ENCODE measurements around the gene SPEF1.

Gene SPEF1

DNA sequence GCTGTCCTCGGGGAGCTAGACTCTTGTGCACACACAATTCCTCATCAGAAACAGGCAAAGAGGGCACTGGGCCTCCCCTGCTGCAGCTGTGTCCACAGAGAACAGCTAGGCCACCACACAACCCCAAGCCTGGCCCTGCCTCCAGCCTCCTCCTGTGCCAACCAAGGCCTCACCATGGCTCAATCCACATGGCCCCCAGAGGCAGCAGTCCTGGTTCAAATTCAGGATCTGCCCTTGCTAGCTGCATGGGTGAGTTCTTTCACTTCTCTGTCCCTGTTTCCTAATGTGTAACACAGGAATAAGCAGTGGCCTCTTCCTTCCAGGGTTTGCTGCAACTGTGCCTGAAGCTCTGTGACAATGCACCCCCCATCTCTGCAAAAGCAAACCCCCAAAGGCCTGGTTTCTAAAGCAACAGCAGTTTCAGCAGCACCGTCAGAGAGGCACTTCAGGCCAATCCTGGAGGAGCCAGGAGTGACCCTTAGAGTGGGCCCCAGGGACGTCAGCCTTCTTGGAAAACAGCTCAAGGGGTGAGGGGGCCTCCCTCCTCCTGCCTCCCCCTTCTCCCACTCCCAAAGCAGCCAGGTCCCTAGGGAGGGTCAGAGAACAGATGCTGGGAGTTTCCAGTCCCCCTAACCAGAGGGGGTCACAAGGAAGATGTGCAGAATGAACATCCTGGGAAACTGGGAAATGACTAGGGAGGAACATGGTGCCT is 15.9 kb downstream of the SPEF1 start:
- no peak for DNase-seq (ENCODE audit: low spot score)

DNA sequence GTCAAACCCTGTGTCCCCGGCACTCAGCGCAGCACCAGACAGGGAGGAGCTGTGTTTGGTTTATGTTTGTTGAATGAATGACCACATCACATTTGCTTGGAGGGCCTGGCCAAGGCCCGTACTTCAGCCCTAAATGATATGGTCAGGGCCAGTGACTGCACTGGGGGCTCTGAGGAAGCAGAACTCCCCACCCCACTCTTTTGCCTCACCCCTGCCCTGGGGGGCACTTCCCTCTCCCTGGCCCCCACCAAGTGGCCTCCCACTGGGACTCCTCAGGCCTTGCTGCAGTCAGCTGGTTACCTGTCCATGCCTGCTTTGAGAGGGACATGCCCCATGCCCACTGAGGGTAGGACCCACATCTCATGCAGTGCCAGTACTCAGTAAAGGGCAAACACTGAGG is 16.6 kb downstream of the SPEF1 start:
- no peak for DNase-seq (ENCODE audit: low spot score)

DNA sequence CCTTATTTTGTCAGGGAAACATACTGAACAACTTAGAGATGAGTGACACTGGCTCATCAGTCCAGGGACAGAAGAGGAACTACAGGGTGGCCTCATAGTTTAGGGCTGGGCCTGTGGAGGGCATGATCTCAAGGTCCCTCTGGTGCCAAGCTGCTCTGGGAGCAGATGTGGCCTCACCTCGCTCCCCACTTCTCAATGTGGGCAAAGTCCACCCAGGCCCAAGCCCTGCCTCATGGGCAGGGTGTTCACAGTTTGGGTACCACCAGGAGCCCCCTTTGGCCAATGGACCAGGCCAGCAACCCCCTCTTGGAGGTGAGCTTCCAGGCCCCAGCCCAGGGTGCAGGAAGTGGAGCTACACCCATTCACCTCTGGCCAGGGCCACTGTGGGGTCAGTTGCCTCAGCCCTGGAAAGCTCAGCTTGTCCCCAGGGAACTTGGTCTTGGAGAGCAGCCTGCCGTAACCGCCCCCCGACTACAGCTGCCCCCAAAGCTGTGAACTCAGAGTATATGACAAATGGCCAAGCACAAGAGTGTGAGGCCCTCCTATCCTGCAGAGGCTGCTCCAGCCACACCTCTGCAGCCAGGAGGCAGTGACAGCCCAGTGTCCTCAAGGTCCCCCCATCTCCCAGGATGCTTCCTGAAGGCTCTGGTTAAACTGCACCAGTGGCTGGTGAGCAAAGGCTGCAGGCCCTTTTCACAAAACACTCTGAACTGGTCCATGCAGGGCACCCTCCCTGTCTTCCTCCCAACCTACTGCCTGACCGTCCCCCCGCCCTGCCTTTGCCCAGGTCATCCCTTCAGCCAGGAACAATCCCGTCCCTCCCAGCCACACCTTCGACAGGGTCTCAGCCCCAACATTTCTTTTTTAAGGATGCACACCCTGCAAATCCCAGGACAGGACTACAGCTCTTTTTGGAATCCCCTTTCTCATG is 17.3 kb downstream of the SPEF1 start:
- no peak for DNase-seq (ENCODE audit: low spot score)

DNA sequence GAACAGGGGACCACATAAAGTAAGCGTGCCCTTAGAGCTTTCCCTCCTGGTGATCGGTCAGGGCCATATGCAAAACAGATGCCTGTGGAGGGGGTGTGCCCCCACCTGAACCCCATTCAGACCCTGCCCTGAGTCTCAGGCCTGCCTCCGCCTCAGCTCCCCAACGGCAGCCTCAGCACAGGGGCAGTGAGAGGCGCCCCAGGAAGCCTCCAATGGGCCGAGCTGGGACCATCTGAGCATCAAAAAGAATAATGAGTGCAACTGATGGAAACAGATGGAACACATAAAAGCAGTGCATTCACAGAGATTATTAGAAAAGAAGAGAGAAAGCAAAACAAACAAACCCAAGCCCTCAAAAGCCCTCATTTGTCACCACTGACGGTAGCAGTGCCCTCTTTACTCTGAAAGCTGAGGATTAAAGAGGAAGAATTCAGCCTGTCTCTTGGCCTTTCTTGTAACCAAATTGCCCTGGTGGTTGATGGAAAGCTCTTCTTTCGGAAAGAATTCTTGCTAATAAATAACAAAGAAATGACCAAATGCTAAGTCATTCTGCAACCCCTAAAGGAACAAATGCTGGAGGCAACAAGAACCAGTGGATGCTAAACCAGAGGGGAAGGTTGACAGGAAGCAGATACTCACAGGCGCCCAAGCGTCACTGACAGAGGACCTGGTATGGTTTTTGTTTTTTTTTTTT is 20.4 kb downstream of the SPEF1 start:
- no peak for DNase-seq (ENCODE audit: low spot score)

DNA sequence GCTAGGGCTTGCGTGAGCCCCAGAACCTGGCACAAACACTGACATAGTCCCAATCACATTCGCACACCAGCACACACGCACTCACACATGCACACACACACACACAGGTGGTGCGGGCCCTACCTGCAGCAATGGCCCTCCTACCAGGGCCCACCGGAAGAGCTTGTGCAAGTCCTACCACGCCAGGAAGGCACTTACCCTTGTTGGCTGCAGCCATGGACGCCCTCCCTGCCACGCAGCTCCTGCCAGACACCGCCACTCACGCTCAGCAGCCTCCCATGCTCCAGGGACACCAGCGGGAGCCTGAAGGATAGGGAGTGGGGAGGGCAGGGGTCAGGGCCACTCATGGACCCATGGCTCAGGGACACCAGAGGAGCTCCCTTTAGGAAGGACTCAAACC is 21.4 kb downstream of the SPEF1 start:
- no peak for DNase-seq (ENCODE audit: low spot score)

DNA sequence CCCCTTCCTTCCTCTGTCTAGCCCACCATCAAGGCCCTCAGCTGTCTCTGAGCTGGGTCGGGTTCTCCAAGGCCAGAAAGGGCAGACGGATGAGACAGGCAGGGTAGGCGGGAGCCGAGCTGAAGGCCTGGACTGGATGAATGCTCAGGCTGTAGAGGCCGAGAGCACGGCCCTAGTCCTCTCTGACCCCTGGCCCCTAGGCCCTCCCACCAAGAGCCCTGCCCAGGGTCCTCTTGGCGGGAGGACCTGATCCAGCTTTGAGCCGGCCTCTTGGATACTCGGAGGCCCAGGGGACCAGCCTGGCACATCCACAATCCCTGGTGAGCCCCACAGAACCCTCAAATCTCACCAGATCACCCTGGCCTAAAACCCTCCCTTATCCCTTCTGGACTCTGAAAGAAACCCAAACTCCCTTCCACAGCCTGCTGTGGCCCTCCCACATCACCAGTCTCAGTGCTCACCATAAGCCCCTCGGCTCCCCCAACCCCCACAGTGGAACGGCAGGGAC is 21.9 kb downstream of the SPEF1 start:
- no peak for DNase-seq (ENCODE audit: low spot score)

DNA sequence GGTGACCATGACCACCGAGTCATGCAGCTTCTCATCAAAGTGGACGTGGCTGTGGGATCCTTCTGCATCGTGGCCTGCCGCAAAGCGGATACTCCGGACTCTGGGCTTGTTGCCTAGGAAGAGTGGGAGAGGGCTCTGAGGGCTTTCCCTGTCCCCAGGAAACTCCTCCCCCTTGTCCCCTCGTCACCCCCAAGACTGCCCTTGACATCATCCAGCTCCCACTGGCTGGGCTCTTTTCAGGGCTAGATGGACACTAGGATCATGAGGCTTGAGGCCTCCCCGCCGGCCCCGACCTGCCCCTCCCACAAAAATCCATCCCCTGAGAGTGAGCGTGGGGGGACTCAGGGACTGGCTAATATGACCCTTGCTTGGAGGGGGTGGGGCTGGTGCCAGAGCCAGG is 22.7 kb downstream of the SPEF1 start:
- no peak for DNase-seq (ENCODE audit: low spot score)

DNA sequence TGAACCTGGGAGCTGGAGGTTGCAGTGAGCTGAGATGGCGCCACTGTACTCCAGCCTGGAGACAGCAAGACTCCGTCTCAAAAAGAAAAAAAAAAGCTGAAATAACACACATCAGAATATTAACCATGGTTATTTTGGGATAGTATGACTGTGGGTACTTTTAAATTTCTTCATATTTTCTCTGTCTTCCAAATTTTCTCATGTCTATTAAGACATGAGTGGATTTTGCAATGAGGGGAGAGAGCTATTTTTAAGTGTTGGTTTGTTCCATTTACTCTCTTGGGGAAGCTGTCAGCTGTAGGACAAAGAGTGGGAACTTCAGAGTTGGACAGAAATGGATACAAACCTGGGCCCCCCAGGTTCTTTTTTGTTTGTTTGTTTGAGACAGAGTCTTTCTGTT is 24.0 kb downstream of the SPEF1 start:
- DNase-seq (ENCODE audit: low spot score) = no peak

DNA sequence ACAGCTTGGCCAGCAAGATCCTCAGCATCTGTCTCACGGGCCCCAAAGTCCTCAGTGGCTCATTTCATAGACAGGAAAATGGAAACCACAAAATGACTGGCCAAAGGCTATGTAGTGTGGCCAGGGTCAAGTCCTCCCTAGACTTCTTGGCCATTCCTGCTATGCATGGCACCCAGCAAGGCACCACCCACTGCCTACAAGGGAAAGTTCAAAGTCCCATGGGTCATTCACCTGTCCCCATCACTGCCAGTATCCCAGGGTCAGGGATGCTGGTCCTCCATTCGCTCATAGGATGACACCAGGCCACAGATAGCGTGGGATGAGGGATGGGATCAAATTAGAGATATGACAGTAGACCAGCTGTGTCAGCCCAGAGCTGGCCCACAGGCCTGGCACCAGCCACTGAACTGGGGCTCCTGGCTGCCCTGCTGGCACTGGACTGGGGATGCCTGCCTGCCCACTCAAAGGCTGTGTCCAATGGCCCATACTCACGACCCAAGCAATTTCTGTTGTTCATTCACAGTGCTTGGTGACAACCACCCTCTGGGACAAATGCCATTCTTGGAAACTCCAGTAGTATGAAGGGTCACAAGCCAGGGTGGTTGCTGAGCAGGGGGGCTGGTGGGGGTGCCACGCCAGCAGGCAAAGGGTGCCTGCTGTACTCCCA is 25.3 kb downstream of the SPEF1 start:
- DNase-seq (ENCODE audit: low spot score) = no peak

DNA sequence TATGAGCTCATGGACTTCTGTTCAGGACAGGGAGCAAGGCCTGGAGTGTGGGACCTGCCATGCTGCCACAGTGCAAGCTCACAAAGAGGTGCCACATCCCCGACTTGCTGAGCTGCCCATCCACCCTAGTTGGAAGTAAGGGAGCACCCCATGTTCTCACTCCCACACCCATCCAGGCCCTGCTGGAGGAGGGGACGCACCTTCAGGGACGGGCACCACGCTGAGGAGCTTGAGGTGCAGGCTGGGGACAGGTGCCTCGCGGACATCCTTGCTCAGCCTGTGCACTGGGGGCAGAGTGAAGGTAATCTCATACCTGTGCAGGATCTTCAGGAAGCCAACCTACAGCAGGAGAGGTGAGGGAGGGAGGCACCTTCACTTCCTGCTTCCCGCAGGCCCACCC is 26.0 kb downstream of the SPEF1 start:
- no peak for DNase-seq (ENCODE audit: low spot score)

DNA sequence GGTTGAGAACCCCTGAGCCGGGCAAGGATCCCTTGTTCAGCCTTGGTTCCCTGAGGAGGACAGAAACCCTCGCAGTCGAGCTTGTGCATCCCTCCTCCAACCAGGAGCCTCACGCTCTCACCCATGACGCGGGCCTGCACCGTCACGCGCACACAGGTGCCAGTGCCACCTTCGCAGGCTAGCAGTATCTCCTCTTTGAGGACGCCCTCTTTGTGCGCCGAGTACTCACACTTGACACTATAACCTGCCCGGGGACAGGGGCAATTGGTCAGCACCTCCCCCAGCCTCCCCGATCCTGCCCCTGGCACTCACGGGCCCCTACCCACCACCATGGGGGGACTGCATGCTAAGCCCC is 27.0 kb downstream of the SPEF1 start:
- no peak for DNase-seq (ENCODE audit: low spot score)

DNA sequence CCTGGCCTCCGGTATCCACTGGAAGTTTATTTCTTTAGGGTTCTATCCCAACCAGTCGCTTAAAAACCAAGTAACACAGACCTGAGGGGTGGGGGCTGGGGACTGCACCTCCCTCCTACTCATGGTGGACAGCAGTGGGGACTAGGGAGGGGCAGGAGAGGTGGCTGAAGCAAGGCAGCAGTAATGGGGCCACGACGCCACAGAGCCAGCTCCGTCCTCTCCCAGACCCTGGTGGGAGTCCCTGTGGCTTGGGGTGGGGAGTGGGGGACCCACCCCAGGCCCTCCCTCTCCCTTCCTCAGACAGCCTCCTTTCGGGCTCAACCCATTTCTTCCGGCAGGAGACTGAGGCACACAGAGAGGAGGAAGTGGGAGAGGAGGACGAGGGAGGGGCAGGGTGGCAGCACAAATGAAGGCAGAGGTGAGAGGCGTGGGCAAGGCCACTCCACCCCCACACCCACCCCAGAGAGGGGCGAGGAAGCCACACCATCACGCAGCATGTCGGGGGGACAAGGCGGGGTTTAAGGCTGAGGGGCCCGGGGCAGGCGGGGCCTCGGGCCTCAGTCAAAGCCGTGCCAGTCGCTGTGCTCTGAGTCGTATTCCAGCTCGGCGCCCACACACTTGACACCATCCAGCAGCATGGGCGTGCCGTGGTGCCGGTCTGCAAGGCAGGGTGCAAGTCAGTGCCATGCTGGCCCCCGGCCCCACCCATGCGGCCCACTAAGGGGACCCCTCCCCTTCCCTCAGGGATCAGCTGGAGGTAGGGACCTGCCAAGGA is 27.6 kb downstream of the SPEF1 start:
- no peak for DNase-seq (ENCODE audit: low spot score)

DNA sequence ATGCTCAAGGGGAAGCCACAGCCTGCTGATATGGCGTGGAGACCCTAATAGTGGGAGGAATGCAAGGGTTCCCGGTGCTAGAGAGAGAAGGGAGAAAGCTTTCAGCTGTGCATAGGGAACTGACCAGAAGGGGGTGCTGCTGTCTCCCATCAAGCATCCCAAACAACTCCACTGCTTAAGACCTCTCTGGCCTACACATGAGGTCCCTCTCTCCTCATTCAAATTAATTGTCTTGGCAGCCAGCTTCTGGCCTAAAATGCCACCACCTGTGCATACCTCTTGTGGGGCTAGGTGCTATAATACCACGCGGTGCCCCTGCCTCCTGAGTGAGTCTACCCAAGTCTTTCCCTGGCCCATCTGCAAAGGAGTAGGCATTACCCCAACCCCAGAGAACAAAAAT is 28.1 kb downstream of the SPEF1 start:
- DNase-seq (ENCODE audit: low spot score) = peak; percentile 97

DNA sequence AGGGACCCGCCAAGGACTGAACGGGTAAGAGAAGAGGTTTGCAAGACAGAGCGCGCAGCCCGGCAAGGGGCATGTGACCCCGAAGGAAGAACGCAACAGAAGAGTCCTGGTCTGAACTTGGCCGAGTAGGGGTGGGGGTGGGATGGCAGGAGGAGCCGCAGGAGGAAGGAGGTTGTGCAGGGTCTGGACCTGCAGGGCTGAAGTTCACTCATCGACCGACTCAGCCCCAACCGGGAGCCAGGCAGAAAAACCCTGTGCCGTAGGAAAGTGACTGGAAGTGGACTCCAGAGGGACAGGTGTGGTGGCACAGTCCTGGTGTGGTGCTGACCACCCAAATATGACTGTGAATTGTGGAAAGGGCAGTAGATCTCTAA is 28.9 kb downstream of the SPEF1 start:
- DNase-seq (ENCODE audit: low spot score) = no peak

DNA sequence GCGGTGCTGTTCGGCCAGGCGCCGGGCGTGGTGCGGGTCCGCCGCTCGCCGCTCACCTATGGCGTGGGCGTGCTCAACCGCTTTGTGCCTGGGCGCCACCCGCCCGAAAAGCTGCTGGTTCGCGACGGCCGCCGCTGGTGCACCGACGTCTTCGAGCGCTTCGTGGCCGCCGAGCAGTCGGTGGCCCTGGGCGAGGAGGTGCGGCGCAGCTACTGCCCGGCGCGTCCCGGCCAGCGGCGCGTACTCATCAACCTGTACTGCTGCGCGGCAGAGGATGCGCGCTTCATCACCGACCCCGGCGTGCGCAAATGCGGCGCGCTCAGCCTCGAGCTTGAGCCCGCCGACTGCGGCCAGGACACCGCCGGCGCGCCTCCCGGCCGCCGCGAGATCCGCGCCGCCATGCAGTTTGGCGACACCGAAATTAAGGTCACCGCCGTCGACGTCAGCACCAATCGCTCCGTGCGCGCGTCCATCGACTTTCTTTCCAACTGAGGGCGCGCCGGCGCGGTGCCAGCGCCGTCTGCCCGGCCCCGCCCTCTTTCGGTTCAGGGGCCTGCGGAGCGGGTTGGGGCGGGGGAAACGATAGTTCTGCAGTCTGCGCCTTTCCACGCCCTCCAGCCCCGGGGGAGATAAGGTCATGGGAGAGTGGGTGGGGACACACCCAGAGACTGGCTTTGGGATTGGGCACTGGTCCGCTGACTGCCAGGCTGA is 29.4 kb downstream of the SPEF1 start:
- no peak for DNase-seq (ENCODE audit: low spot score)

DNA sequence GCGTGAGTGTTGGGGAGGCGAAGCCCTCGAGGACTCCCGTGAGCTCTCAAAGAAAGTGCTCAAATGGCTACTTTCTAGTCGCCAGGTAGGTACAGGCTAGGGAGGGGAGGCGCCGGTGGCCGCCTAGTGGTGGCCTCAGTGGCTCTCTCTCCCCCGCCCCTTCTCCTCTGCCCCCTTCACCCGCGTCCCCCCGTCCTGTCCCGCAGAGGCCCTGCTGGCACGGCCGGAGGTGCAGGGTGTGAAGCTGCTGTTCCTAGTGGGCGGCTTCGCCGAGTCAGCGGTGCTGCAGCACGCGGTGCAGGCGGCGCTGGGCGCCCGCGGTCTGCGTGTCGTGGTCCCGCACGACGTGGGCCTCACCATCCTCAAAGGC is 30.0 kb downstream of the SPEF1 start:
- DNase-seq (ENCODE audit: low spot score) = no peak

DNA sequence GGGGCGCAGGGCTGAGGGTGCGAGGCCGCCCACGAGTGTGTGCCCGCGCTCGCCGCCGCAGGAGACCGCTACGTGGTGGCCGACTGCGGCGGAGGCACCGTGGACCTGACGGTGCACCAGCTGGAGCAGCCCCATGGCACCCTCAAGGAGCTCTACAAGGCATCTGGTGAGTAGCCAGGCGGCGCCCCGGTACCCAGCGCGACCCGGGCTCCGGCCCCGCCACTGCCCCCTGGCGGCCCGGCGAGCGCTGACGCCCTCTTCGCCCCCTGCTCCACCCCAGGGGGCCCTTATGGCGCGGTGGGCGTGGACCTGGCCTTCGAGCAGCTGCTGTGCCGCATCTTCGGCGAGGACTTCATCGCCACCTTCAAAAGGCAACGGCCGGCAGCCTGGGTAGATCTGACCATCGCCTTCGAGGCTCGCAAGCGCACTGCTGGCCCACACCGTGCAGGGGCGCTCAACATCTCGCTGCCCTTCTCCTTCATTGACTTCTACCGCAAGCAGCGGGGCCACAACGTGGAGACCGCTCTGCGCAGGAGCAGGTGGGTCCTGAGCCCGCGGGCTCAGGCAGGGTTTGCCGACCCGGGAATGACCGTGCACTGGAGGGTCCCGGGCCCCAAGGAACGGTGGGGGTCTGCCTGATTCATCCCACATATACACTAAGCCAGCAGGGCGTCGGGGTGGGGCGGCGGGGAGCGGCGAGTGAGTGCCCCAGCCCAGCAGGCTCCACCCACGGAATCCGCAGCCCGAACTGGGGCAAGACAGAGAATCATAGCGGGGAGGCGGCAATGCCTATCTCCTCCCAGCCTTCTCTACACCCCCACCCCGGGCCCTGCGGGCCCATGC is 31.3 kb downstream of the SPEF1 start:
- DNase-seq (ENCODE audit: low spot score) = peak; percentile 96

DNA sequence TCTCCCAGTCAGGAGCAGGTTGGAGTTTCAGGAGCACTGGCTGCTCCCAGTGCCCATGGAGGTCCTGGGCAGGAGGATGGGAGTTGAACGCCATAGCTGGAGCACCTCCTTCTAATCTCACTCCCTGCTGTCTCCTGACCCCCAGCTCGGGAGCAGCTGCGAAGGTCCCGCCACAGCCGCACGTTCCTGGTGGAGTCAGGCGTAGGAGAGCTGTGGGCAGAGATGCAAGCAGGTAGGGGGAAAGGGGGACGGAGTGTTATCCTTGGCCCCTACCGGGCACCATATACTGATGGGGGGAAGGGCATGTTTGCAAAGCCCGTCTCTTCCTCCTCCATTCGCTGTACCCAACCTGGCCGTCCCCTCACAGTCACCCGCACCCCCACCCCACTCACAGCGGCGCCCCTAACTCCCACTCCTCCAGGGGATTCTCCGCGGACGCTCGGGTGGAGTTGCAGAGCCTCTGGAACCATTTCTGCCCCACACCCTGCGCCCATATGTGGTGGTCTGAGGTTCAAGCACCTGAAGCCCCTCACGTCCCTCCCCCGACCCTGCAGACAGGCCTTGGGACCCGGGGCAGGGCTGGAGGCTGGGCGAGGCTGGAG is 32.1 kb downstream of the SPEF1 start:
- no peak for DNase-seq (ENCODE audit: low spot score)

DNA sequence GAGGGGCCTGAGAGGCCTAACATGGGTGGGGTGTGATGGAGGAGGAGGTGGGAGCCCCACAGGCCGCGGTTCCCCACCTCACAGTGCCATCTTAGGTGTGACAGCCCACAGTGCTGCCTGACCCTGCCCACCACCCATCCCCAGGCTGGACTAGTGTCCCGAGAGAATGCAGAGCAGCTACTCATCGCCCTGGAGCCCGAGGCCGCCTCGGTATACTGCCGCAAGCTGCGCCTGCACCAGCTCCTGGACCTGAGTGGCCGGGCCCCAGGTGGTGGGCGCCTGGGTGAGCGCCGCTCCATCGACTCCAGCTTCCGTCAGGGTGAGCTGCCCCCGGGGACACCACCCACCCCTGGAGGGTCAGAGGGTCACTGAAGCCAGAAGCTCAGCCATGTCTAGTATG is 33.2 kb downstream of the SPEF1 start:
- no peak for DNase-seq (ENCODE audit: low spot score)

DNA sequence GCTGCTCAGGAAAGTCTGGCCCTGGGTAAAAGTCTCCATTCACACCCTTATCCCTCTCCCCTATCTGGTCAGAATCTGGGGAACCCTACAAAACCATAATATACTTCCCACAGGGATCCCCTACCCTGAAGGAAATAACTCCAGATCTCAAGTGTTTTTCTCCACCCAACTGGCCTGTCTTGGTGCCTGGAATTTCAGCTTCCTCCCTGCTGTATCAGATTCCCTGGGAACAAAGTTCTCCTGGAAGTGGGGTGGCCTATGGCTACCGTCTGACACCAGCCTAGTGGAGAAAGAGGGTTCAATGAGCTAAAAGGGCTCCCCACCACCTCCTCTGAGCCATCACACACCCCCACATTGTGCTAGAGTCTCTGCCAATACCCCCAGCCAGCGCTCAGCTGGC is 33.8 kb downstream of the SPEF1 start:
- DNase-seq (ENCODE audit: low spot score) = no peak
